Hepatocyte (in vitro differentiated cells): ENCODE results near the gene CD79A. TPM values are rescaled to one million over a fixed set of nuclear protein-coding genes. Genes with fewer than 3 reads are reported as not detected.

Experiments used
- DNase-seq: peaks from one replicate; pipeline ENCODE4 v3.0.0-alpha.2; 2016; ENCODE audit warnings: low spot score
- H2AFZ ChIP-seq: fragments of 200-600 bp; sonication (generic); 2 replicates; pipeline ENCODE4 v1.6.0; 2016; ENCODE audit warnings: antibody characterized with exemption, mild to moderate bottlenecking
- H3K27ac ChIP-seq: fragments of 200-600 bp; sonication (generic); 2 replicates; pipeline ENCODE4 v1.5.1; 2016; ENCODE audit warnings: mild to moderate bottlenecking
- H3K27me3 ChIP-seq: fragments of 200-600 bp; sonication (generic); 2 replicates; pipeline ENCODE4 v1.6.1; 2016
- H3K36me3 ChIP-seq: fragments of 200-600 bp; sonication (generic); replicated peaks from 2 replicates; pipeline ENCODE4 v1.5.1; 2016; ENCODE audit warnings: low read depth; ENCODE audit not compliant: insufficient read depth
- H3K4me1 ChIP-seq: fragments of 200-600 bp; sonication (generic); 2 replicates; pipeline ENCODE4 v1.5.1; 2016; ENCODE audit warnings: mild to moderate bottlenecking, moderate library complexity; ENCODE audit not compliant: insufficient read depth
- H3K4me2 ChIP-seq: fragments of 200-600 bp; sonication (generic); 2 replicates; pipeline ENCODE4 v1.6.0; 2016
- H3K4me3 ChIP-seq: fragments of 200-600 bp; sonication (generic); 2 replicates; pipeline ENCODE4 v1.5.1; 2016; ENCODE audit warnings: mild to moderate bottlenecking
- H3K79me2 ChIP-seq: fragments of 200-600 bp; sonication (generic); 2 replicates; pipeline ENCODE4 v1.6.0; 2017; ENCODE audit warnings: mild to moderate bottlenecking
- H3K9me2 ChIP-seq: fragments of 200-600 bp; sonication (generic); replicated peaks from 2 replicates; pipeline ENCODE4 v1.6.0; 2017; ENCODE audit warnings: mild to moderate bottlenecking; ENCODE audit not compliant: insufficient read depth
- H3K9me3 ChIP-seq: fragments of 200-600 bp; sonication (generic); 2 replicates; pipeline ENCODE4 v1.5.1; 2016; ENCODE audit warnings: low read depth, mild to moderate bottlenecking
- H4K20me1 ChIP-seq: fragments of 200-600 bp; sonication (generic); 2 replicates; pipeline ENCODE4 v1.6.0; 2016; ENCODE audit warnings: mild to moderate bottlenecking; ENCODE audit not compliant: insufficient read depth, poor library complexity, severe bottlenecking
- CTCF ChIP-seq: fragments of 200-600 bp; sonication (generic); IDR thresholded peaks from 2 replicates; pipeline ENCODE4 v1.5.1; 2016; ENCODE audit warnings: antibody characterized with exemption, mild to moderate bottlenecking; ENCODE audit not compliant: poor library complexity
- EZH2 ChIP-seq: fragments of 200-600 bp; sonication (generic); IDR thresholded peaks from 2 replicates; pipeline ENCODE4 v1.6.1; 2016; ENCODE audit warnings: antibody characterized with exemption, mild to moderate bottlenecking, borderline replicate concordance
- EZH2phosphoT487 ChIP-seq: fragments of 200-600 bp; sonication (generic); IDR thresholded peaks from one replicate; pipeline ENCODE4 v1.6.1; 2018; ENCODE audit warnings: antibody characterized with exemption, mild to moderate bottlenecking, low read depth, moderate library complexity; ENCODE audit not compliant: unreplicated experiment, severe bottlenecking
- WGBS: methylation state at CpG from one replicate; pipeline ENCODE4 v1.1.6; 2016; ENCODE audit warnings: low lambda C conversion rate; ENCODE audit errors: missing lambda C conversion rate; 5-methylcytosine and 5-hydroxymethylcytosine counted together
- polyA plus RNA-seq: library from polyadenylated mRNA; unstranded; fragments of >200 nt; fragmentation: Nextera tagmentation; extraction: Ambion mirVana; gene quantifications from 2 replicates; pipeline ENCODE4 v1.2.1, GENCODE V29; 2016
- total RNA-seq: library from RNA; depleted of rRNA; stranded (reverse); fragments of >200 nt; gene quantifications from 2 replicates; pipeline ENCODE4 v1.2.3, GENCODE V29; 2014

CD79A gene
- total and polyA plus RNA-seq, 2 experiments from 2014 or later = 0.27 to 0.37 TPM

GRCh38 chr19:41868989-41869300 lies 8.1 kb upstream of the CD79A start:
- Histone ChIP-seq H3K36me3 (no peaks in the 10 kb centered on the region), H4K20me1 (peaks cover 70% of the 10 kb centered on the region), H3K9me3 (no peaks in the 10 kb centered on the region), H2AFZ (no peak overlapping the region), H3K4me2 (no peak overlapping the region), H3K27me3 (no peaks in the 10 kb centered on the region), H3K79me2 (peaks cover 40% of the 10 kb centered on the region), H3K4me3 (no peak overlapping the region), H3K4me1 (no peaks in the 10 kb centered on the region), H3K27ac (no peak overlapping the region), H3K9me2 (no peaks in the 10 kb centered on the region)
- no peak for DNase-seq
- TF ChIP-seq CTCF (no peak), EZH2 (no peak), EZH2phosphoT487 (no peak)
- 89% methylated on average over 12 of the region's 12 CpGs for WGBS

- WGBS = 79% methylated on average over 13 of the region's 13 CpGs
- H3K4me1 ChIP-seq = no peaks in the 10 kb centered on the region
- H3K9me3 ChIP-seq = no peaks in the 10 kb centered on the region
- peaks cover 65% of the 10 kb centered on the region for H4K20me1 ChIP-seq
- H3K27ac ChIP-seq = no peak overlapping the region
- no peak overlapping the region for H2AFZ ChIP-seq
- H3K79me2 ChIP-seq = peaks cover 35% of the 10 kb centered on the region
- no peaks in the 10 kb centered on the region for H3K27me3 ChIP-seq
- H3K36me3 ChIP-seq = no peaks in the 10 kb centered on the region
- no peak overlapping the region for H3K4me2 ChIP-seq
- H3K9me2 ChIP-seq = no peaks in the 10 kb centered on the region
- H3K4me3 ChIP-seq = no peak overlapping the region
- DNase-seq = no peak
- TF ChIP-seq EZH2 (no peak), EZH2phosphoT487 (no peak), CTCF (no peak)
Observed at GRCh38 chr19:41869374-41869955, 7.6 kb upstream of the CD79A start.

- no peaks in the 10 kb centered on the region for H3K36me3 ChIP-seq
- H4K20me1 ChIP-seq = peaks cover 55% of the 10 kb centered on the region
- no peaks in the 10 kb centered on the region for H3K9me2 ChIP-seq
- H3K4me3 ChIP-seq = no peak overlapping the region
- WGBS = 95% methylated on average over 3 of the region's 3 CpGs
- TF ChIP-seq CTCF = no peak
- no peak for TF ChIP-seq EZH2
- no peak for TF ChIP-seq EZH2phosphoT487
- peak; percentile 30 for DNase-seq
- no peak overlapping the region for H3K4me2 ChIP-seq
- H3K9me3 ChIP-seq = no peaks in the 10 kb centered on the region
- no peak overlapping the region for H3K27ac ChIP-seq
- no peak overlapping the region for H2AFZ ChIP-seq
- no peaks in the 10 kb centered on the region for H3K27me3 ChIP-seq
- peaks cover 25% of the 10 kb centered on the region for H3K79me2 ChIP-seq
- H3K4me1 ChIP-seq = no peaks in the 10 kb centered on the region
Observed at GRCh38 chr19:41870401-41870873, 6.6 kb upstream of the CD79A start.
